ENCODE results near the gene CBR4.

GRCh38 chr4:169044714-169045447, 34.8 kb upstream of the CBR4 start:
- TF ChIP-seq CTCF (conservative IDR thresholded peaks at IDR 0.05; ENCODE audit: low read length) (no peak), EZH2phosphoT487 (IDR thresholded peaks at IDR 0.05; ENCODE audit: borderline replicate concordance) (no peak)

Measured in Loucy (cell line).